GM15510 (cell line): ENCODE results near the gene ROBO1.

Experiments
- POLR2A ChIP-seq: IDR thresholded peaks from 3 replicates; pipeline ENCODE4 v1.6.1; 2011; ENCODE audit warnings: borderline replicate concordance; ENCODE audit not compliant: insufficient read length; ENCODE audit errors: extremely low read depth

Gene ROBO1

DNA sequence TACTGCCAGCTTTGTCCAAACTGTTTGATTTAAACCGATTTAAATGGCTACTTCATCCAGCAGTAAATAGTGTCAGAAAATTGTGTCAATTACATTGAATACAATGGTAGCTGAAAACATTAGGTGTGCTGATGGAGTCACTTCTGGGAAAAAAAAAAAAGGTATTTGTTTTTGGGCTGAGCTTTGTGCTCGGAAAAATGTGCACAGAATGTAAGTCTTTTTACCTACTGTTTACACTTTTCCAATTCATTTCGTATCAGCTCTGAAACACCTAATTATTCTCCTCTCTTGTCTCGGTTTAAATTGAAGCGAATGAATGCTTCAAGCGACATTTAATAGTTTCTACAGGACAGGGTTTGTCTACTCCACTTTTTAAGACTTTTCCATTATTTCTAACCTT lies 1078.4 kb downstream of the ROBO1 start:
- no peak for TF ChIP-seq POLR2A

DNA sequence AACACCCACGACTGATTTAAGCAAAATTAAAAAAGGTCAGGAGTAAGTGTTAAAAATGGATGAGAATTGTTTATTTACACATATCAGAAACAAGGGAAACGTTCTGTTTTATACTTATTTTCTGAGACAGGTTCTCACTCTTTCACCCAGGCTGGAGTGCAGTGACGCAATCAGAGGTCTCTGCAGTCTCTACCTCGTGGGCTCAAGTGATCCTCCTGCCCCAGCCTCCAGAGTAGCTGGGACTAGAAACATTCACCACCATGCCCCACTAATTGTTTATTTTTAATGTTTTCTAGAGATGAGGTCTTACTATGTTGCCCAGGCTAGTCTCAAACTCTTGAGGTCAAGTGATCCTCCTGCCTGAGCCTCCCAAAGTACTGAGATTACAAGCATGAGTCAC lies 1080.3 kb downstream of the ROBO1 start:
- no peak for TF ChIP-seq POLR2A

DNA sequence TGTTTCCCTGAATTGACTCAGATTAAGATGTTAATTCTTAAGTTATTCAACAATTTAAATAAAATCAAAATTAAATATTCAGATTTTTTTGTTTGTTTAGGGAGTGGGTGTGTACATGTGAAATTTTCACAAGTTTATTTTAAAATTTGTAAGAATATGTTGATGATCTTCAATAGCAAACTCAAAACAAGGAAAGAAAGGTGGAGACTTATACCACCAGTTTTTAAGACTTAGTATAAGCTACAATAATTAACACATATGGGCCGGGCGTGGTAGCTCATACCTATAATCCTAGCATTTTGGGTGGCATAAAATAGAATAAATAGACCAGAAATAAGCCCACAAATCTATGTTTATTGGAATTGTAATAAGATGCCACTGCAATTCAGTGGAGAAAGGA lies 1084.5 kb downstream of the ROBO1 start:
- TF ChIP-seq POLR2A: no peak

DNA sequence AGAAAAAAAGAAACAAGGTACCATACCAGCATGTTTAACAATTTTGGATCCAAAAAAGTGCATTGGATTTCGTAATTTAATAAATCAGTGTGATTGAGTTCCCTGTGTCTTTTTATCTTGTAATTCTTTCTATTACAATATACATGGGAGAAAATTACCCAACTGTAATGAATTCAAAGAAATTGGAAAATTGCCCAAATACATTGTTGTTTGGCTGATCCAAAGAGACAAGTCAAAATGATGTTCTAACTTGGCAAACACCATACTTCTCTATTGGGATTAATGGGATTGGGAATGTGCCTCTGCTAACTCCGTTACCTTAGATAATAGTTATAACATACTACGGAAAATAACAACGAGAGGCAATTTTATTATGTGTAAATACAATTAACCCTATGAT lies 1097.1 kb downstream of the ROBO1 start:
- no peak for TF ChIP-seq POLR2A

DNA sequence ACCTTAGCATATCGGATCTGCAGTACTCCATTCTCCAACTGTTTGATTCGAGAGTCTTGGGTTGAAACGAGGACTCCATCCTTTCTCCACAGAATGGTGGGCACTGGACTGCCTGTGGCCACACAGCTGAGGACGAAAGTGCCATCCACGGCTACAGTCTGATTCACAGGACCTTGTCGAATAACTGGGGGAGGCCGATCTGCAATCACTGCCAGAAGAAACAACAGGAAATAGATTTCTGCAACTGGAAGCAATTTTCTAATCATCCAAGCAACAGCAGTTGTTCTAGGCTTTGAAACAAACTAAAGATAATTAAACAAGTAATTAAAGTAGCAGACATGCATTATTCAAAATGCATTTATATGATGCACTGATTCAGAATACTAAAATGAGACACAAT lies 1097.7 kb downstream of the ROBO1 start:
- no peak for TF ChIP-seq POLR2A

DNA sequence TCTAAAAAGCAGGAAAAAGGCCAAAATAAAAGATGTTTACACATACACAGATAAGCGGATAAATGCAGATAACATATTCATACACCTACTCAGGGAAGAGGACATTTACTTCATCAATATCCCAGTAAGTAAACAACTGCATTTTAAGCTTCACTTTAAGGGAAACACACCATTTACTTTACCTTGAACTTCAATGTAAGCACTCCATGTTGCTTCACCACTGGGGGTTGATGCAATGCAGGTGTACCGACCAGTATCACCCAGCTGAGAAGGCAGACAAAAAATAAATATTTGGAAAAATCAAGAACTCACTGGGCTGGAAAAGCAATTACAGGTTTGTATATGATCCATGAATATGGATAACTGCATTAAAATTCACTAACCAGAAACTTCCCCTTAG lies 1099.5 kb downstream of the ROBO1 start:
- no peak for TF ChIP-seq POLR2A

DNA sequence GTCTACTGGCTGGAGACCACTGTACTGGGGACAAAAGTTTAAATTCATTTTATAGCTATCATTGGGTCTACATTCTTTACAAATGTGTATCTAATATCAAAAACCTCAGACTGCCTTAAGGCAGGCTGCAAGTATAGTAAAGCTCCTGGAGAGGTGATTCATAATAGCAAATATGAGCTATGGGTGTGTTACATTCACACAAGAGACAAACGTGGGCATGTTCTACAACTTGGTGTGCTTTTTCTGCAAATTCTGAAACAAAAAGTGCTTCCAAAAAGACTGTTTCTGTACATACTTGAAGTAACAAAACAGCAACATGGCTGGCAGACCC lies 1101.4 kb downstream of the ROBO1 start:
- TF ChIP-seq POLR2A: no peak

DNA sequence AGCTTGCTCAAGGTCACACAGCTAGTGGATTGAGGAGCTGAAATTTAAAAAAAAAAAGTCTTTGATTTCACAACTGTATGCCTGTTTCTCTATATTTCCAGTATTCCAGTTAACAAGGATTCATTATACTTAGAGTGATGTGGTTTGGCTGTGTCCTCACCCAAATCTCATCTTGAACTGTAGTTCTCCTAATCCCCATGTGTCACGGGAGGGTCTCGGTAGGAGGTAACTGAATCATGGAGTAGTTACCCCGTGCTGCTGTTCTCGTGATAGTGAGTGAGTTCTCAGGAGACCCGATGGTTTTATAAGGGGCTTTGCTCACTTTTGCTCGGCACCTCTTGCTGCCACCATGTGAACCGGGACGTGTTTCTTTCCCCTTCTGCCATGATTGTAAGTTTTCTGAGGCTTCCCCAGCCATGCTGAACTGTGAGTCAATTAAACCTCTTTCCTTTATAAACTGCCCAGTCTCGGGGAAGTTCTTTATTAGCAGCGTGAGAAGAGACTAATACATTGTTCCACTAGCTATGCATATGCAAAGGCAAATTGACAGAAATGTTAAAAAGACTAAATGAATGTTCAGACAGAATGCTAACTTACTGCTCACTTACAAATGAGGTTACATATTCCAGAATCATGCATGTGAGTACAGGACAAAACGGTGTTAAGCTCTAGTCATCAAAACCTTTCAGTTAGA lies 1101.9 kb downstream of the ROBO1 start:
- no peak for TF ChIP-seq POLR2A

DNA sequence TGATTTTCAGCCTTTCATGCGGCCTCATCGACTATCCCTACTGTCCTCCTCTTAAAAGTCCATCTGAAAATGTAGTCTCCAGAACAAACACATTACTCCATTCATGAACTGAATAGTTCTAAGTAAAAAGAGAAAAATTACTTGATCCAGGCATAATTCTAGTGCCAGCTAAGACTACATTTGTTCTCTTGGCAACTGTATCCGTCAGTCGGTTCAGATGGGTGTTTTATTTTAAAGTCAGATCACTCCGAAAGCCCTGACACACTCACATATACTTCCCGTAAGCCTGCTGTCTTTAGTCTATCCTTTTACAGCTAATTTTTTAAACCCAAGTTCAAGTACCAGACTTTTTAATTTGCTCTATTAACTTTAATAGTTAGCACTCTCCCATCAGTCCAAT lies 1102.7 kb downstream of the ROBO1 start:
- no peak for TF ChIP-seq POLR2A

DNA sequence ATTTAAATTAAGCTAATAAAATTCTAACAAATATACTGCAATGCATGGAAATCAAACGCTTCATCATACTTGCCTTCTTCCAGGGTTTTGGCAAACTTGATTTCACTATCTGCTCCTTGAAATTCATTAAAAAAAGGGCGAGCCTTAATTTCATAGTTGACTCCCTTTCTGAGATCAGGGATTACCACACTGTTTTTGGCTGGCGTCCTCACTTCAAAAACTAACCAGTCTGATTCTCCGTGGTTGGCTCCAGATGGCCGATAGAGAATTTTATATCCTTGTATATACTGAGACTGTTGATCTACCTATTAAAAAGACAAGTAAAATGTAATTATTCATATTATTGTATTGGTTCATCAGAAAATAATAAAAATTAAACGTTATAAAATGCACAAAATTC lies 1106.8 kb downstream of the ROBO1 start:
- TF ChIP-seq POLR2A: no peak

DNA sequence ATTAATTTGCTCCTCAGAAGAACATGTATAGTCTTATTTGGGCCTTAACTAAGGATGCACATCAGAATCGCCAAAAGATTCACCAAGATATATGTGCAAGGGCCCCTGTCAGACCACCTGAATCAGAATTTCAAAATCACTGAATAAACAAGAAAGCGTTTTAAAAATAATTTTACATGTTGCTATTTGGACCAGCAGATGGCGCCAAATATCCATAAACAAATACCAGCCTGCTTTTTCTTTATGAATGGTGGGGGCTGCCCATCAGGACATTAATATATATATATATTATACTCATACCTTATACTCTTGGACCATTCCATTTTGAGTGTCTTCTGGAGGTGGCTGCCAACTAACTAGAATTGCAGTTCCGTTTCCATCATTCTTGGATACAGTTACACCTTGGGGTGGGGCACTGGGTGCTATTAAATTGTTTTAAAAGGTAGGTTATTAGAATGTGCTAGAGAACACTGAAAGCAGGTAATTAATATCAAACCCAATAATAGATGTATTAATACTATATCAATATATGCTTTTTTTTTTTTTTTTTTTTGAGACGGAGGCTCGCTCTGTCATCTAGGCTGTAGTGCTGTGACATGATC lies 1108.3 kb downstream of the ROBO1 start:
- no peak for TF ChIP-seq POLR2A

DNA sequence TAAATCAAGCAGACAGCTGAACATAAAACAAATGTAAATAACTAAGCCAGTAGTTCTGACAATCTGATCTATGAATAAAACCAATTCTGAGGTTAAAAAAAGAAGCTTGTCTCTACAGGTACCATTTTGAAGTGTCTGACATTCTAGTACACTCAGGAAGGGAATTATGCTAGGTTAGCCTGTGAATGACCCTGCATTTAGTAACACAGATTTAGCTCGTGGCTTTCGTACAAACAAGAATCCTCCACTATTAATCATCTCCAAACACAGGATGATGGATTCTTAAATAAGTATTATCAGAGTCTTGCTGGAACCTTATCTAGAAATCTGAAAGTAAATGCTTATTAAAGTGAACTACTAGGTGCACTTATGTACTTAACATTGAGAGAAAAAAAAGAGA lies 1120.1 kb downstream of the ROBO1 start:
- TF ChIP-seq POLR2A: no peak

DNA sequence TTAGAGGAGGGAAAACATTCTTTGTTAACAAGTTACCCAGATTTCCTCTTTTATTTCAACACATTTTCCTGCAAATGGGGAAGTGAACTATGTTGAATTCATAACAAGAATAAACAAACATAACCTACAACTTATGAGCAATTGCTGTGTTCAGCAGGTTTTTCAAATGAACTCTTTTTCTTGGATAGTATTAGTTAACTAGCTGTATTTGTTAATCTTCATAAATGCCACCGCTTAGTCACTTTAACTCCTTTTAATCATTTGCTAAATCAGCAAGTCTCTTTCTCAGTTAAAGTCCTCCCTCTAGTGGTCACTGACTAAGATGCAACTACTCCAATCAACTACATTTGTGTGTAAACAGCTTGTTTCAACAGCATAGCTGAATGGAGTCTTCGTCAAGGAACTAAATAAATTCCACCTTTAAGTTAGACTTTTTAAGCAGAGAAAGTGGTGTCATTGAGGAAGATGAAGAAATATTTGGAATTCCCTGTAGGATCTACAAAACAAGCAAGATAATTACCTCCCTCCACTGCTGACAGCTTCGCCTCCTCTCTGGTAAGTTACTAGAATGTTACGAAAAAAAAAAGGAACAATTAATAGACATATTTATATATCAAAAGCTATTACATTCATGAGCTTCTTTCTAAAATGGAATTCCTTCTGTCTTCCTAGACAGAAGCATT lies 1122.0 kb downstream of the ROBO1 start:
- no peak for TF ChIP-seq POLR2A

DNA sequence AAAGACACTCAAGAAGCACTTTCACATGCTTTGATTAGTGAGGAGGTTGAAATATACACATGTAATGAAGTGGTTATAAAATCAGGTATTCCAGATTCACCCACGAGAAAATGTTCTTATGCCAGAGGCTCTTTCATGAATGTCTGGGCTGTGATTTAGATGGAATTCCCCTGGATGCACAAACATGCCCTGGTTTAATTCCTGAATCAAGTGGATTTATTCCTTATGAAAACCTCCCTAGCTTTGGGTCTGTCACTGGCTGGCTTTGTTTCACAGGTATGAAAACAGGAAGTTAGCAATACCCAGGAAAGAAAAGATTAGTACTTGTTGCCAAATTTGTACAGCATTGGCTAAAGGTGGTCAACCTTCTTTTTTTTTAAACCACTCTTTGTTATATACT lies 1123.0 kb downstream of the ROBO1 start:
- no peak for TF ChIP-seq POLR2A

DNA sequence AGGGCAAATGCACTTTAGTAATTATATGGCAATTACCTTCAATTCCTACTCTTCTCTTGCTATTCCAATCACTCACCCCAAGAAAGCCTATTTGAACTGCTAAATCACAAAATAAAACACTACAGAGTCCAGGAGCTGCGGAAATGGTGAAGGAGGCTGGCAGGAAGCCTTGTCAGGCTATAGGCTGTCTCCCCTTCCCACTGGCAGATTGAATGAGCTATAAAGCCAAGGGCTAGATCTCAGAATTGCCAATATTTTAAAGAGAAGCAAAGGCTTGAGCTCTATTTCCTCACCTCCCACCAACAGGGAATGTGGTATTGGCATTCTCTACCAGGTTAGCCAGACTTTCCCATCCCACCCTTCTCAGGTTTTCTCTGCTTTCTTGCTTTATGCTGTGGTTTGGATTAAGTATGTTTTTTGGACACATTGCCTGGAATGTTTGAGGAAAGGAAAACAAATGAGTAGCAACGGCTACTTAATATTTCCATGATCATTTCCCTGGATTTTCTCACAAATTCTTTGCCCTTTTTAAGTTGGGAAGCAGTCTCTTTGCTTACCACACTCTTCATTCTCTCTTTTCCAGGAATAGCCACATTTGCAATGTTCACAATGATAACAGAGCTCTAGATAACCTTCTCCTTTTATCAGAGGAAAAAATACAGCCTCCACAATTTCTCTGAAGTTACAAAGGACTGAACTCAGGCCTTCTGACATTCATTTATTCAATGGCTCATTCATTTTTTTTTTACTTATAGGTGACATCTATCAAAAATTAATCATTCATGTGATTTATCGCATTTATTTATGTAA lies 1125.4 kb downstream of the ROBO1 start:
- TF ChIP-seq POLR2A: no peak

DNA sequence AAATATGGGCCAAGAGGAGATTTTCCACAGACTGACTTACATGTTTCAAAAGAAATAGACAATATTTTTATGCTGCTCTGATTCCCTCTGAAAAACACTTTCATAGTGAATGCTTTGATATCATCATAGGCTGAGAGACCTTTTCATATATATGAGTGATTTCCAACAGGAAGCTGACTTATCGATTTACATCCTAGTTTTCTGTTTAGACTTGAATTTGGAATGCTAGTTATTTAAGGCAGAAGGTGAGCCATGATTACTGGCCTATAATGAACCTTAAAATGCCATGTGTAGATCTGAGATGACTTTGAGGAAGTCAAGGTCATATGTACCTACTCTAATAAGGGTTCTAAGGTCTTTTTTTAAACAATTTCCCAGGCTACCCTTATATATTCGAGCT lies 1126.1 kb downstream of the ROBO1 start:
- no peak for TF ChIP-seq POLR2A

DNA sequence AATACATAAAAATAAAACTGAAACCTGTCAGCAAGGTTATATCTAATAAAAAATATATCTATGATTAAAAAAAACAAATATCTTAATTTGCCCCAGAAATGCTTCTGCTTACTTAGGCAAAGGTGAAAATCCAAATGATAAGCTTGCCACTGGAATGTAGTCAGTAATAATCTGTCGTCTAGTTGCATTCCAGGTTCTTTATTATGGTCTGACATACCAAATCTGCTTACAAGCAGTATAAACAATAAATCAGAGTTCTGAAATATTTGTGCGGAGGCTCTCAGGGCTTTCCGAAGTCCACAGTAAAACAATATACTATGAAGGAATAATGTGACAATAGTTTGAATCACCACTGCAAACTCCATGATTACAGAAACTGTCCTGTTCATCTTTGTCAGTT lies 1133.5 kb downstream of the ROBO1 start:
- no peak for TF ChIP-seq POLR2A

DNA sequence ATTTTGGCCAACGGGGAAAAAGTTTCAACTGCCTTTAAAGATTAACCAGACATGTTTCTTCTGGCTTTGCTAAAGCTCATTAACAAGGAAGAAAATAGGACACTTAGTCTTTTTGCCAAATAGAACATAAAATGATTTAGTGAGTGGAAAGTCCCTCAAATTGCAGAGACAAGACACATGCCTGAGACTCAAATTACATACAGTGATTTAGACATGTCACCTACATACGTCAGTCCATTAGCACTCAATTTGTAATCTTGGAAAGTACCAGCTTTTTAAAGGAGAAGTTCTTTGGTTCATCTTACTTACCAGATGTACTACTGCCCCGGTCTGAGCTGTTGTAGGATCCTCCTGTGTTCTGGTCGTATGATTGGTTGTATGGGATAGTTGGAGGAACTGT lies 1134.2 kb downstream of the ROBO1 start:
- no peak for TF ChIP-seq POLR2A
